ENCODE data around the gene NFIA.

NFIA gene

GRCh38 chr1:61184714-61185106 is 102.3 kb downstream of the NFIA start:
- Histone ChIP-seq H3K23ac (ENCODE audit: low read length) (no peak overlapping the region), H3K4me3 (ENCODE audit: low read depth, low read length) (no peak overlapping the region), H3K27me3 (ENCODE audit: insufficient read depth, low read length) (no peaks in the 10 kb centered on the region), H3K14ac (ENCODE audit: low read length) (no peak overlapping the region), H3K4me1 (ENCODE audit: control insufficient read depth in 1 of 2, insufficient read depth in 2 of 2, low read length in 2 of 2) (no peaks in the 10 kb centered on the region), H2AFZ (ENCODE audit: insufficient read depth, low read length, poor library complexity) (no peak overlapping the region), H2BK120ac (ENCODE audit: insufficient read depth, low read length, poor library complexity) (no peak overlapping the region), H4K12ac (ENCODE audit: low read depth, low read length) (no peak overlapping the region), H3K4ac (ENCODE audit: low read depth, low read length) (no peak overlapping the region), H3K4me2 (ENCODE audit: low read length) (no peak overlapping the region), H3K79me2 (ENCODE audit: control insufficient read depth, insufficient read depth, low read length, poor library complexity) (no peaks in the 10 kb centered on the region), H3K27ac (ENCODE audit: low read depth, low read length) (no peak overlapping the region), H2BK5ac (ENCODE audit: low read depth, low read length, poor library complexity) (no peak overlapping the region), H3K9ac (ENCODE audit: low read length) (no peak overlapping the region), H2AK5ac (ENCODE audit: low read length) (no peak overlapping the region), H3K9me3 (ENCODE audit: insufficient read depth, low read depth, low read length) (no peaks in the 10 kb centered on the region), H3K36me3 (ENCODE audit: control insufficient read depth in 1 of 2, insufficient read depth in 2 of 2, low read length in 2 of 2) (no peaks in the 10 kb centered on the region), H4K91ac (ENCODE audit: low read depth, low read length) (no peak overlapping the region), H4K8ac (ENCODE audit: low read depth, low read length) (no peak overlapping the region), H3K79me1 (ENCODE audit: low read length) (no peaks in the 10 kb centered on the region), H3K18ac (ENCODE audit: low read length) (no peak overlapping the region), H2BK12ac (ENCODE audit: low read length) (no peak overlapping the region)
- no CpG with 5 or more reads among the region's 3 CpGs for WGBS (ENCODE audit: extremely low coverage, insufficient coverage, insufficient read length)
- no peak for DNase-seq

- no peak overlapping the region for H4K8ac ChIP-seq (ENCODE audit: low read depth, low read length)
- no peak overlapping the region for H3K18ac ChIP-seq (ENCODE audit: low read length)
- no CpG with 5 or more reads among the region's 1 CpG for WGBS (ENCODE audit: extremely low coverage, insufficient coverage, insufficient read length)
- no peak overlapping the region for H3K4me3 ChIP-seq (ENCODE audit: low read depth, low read length)
- H2AFZ ChIP-seq (ENCODE audit: insufficient read depth, low read length, poor library complexity), result no peak overlapping the region
- no peaks in the 10 kb centered on the region for H3K36me3 ChIP-seq (ENCODE audit: control insufficient read depth in 1 of 2, insufficient read depth in 2 of 2, low read length in 2 of 2)
- no peak overlapping the region for H2BK12ac ChIP-seq (ENCODE audit: low read length)
- H3K27me3 ChIP-seq (ENCODE audit: insufficient read depth, low read length), result no peaks in the 10 kb centered on the region
- H3K23ac ChIP-seq (ENCODE audit: low read length), result no peak overlapping the region
- H3K14ac ChIP-seq (ENCODE audit: low read length), result no peak overlapping the region
- H3K9ac ChIP-seq (ENCODE audit: low read length), result no peak overlapping the region
- no peak overlapping the region for H2BK5ac ChIP-seq (ENCODE audit: low read depth, low read length, poor library complexity)
- H3K27ac ChIP-seq (ENCODE audit: low read depth, low read length), result no peak overlapping the region
- H4K12ac ChIP-seq (ENCODE audit: low read depth, low read length), result no peak overlapping the region
- H3K4me2 ChIP-seq (ENCODE audit: low read length), result no peak overlapping the region
- no peak for DNase-seq
- no peak overlapping the region for H4K91ac ChIP-seq (ENCODE audit: low read depth, low read length)
- H3K79me2 ChIP-seq (ENCODE audit: control insufficient read depth, insufficient read depth, low read length, poor library complexity), result no peaks in the 10 kb centered on the region
- no peak overlapping the region for H2BK120ac ChIP-seq (ENCODE audit: insufficient read depth, low read length, poor library complexity)
- no peak overlapping the region for H3K4ac ChIP-seq (ENCODE audit: low read depth, low read length)
- H2AK5ac ChIP-seq (ENCODE audit: low read length), result no peak overlapping the region
- H3K9me3 ChIP-seq (ENCODE audit: insufficient read depth, low read depth, low read length), result no peaks in the 10 kb centered on the region
- no peaks in the 10 kb centered on the region for H3K4me1 ChIP-seq (ENCODE audit: control insufficient read depth in 1 of 2, insufficient read depth in 2 of 2, low read length in 2 of 2)
- H3K79me1 ChIP-seq (ENCODE audit: low read length), result no peaks in the 10 kb centered on the region
Observed at GRCh38 chr1:61186753-61187152, 104.4 kb downstream of the NFIA start.

GRCh38 chr1:61187352-61188086 is 105.2 kb downstream of the NFIA start:
- no peak overlapping the region for H3K18ac ChIP-seq (ENCODE audit: low read length)
- no peak overlapping the region for H2BK120ac ChIP-seq (ENCODE audit: insufficient read depth, low read length, poor library complexity)
- no peak overlapping the region for H2AK5ac ChIP-seq (ENCODE audit: low read length)
- H3K23ac ChIP-seq (ENCODE audit: low read length), result no peak overlapping the region
- no peaks in the 10 kb centered on the region for H3K9me3 ChIP-seq (ENCODE audit: insufficient read depth, low read depth, low read length)
- WGBS (ENCODE audit: extremely low coverage, insufficient coverage, insufficient read length), result no CpG with 5 or more reads among the region's 10 CpGs
- H3K79me1 ChIP-seq (ENCODE audit: low read length), result no peaks in the 10 kb centered on the region
- no peaks in the 10 kb centered on the region for H3K4me1 ChIP-seq (ENCODE audit: control insufficient read depth in 1 of 2, insufficient read depth in 2 of 2, low read length in 2 of 2)
- H3K9ac ChIP-seq (ENCODE audit: low read length), result no peak overlapping the region
- H3K4me3 ChIP-seq (ENCODE audit: low read depth, low read length), result no peak overlapping the region
- no peak overlapping the region for H2BK12ac ChIP-seq (ENCODE audit: low read length)
- DNase-seq, result no peak
- H4K91ac ChIP-seq (ENCODE audit: low read depth, low read length), result no peak overlapping the region
- no peak overlapping the region for H3K27ac ChIP-seq (ENCODE audit: low read depth, low read length)
- no peaks in the 10 kb centered on the region for H3K36me3 ChIP-seq (ENCODE audit: control insufficient read depth in 1 of 2, insufficient read depth in 2 of 2, low read length in 2 of 2)
- H2AFZ ChIP-seq (ENCODE audit: insufficient read depth, low read length, poor library complexity), result no peak overlapping the region
- H3K79me2 ChIP-seq (ENCODE audit: control insufficient read depth, insufficient read depth, low read length, poor library complexity), result no peaks in the 10 kb centered on the region
- H4K8ac ChIP-seq (ENCODE audit: low read depth, low read length), result no peak overlapping the region
- no peaks in the 10 kb centered on the region for H3K27me3 ChIP-seq (ENCODE audit: insufficient read depth, low read length)
- no peak overlapping the region for H3K4ac ChIP-seq (ENCODE audit: low read depth, low read length)
- no peak overlapping the region for H2BK5ac ChIP-seq (ENCODE audit: low read depth, low read length, poor library complexity)
- no peak overlapping the region for H3K4me2 ChIP-seq (ENCODE audit: low read length)
- H3K14ac ChIP-seq (ENCODE audit: low read length), result no peak overlapping the region
- H4K12ac ChIP-seq (ENCODE audit: low read depth, low read length), result no peak overlapping the region

GRCh38 chr1:61190153-61190552 is 107.8 kb downstream of the NFIA start:
- Histone ChIP-seq H3K79me2 (ENCODE audit: control insufficient read depth, insufficient read depth, low read length, poor library complexity) (no peaks in the 10 kb centered on the region), H2BK5ac (ENCODE audit: low read depth, low read length, poor library complexity) (no peak overlapping the region), H4K8ac (ENCODE audit: low read depth, low read length) (no peak overlapping the region), H3K9ac (ENCODE audit: low read length) (no peak overlapping the region), H3K23ac (ENCODE audit: low read length) (no peak overlapping the region), H3K79me1 (ENCODE audit: low read length) (no peaks in the 10 kb centered on the region), H2AFZ (ENCODE audit: insufficient read depth, low read length, poor library complexity) (no peak overlapping the region), H3K4me1 (ENCODE audit: control insufficient read depth in 1 of 2, insufficient read depth in 2 of 2, low read length in 2 of 2) (no peaks in the 10 kb centered on the region), H4K12ac (ENCODE audit: low read depth, low read length) (no peak overlapping the region), H3K18ac (ENCODE audit: low read length) (no peak overlapping the region), H2BK12ac (ENCODE audit: low read length) (no peak overlapping the region), H4K91ac (ENCODE audit: low read depth, low read length) (no peak overlapping the region), H3K4me3 (ENCODE audit: low read depth, low read length) (no peak overlapping the region), H3K4ac (ENCODE audit: low read depth, low read length) (no peak overlapping the region), H3K4me2 (ENCODE audit: low read length) (no peak overlapping the region), H3K9me3 (ENCODE audit: insufficient read depth, low read depth, low read length) (no peaks in the 10 kb centered on the region), H3K14ac (ENCODE audit: low read length) (no peak overlapping the region), H2BK120ac (ENCODE audit: insufficient read depth, low read length, poor library complexity) (no peak overlapping the region), H3K36me3 (ENCODE audit: control insufficient read depth in 1 of 2, insufficient read depth in 2 of 2, low read length in 2 of 2) (no peaks in the 10 kb centered on the region), H3K27me3 (ENCODE audit: insufficient read depth, low read length) (no peaks in the 10 kb centered on the region), H2AK5ac (ENCODE audit: low read length) (no peak overlapping the region), H3K27ac (ENCODE audit: low read depth, low read length) (no peak overlapping the region)
- no peak for DNase-seq
- no CpG with 5 or more reads among the region's 4 CpGs for WGBS (ENCODE audit: extremely low coverage, insufficient coverage, insufficient read length)

Data from trophoblast cell (in vitro differentiated cells and primary cell).